Right ventricle myocardium inferior (tissue), 1 donor: ENCODE data around the gene PPAT. TPM values are rescaled to one million over a fixed set of nuclear protein-coding genes. Genes with fewer than 3 reads are reported as not detected.

ENCODE experiments used
- total RNA-seq: library from RNA; stranded (reverse); fragmentation: NEBNext Ultra II Directional; extraction: Animal tissue kit (Norgen Biotek cat#: 25700); gene quantifications from one replicate; pipeline ENCODE4 v1.2.1, GENCODE V29; 2021
- donor health status: DM: no; HTN: yes; CAD: no; lungs with severe emphysema.

The PPAT gene
- total RNA-seq, 1 donor from 2014 or later = 3.1 TPM

Other genes starting within 250 kb of the PPAT start
- 6.5 TPM for gene AASDH, start 48.1 kb downstream of the PPAT start, total RNA-seq
- gene PAICS, start 645 bp upstream of the PPAT start, total RNA-seq = 21.3 TPM
- 32.4 TPM for gene SRP72, start 32.0 kb upstream of the PPAT start, total RNA-seq
- gene ARL9, start 70.2 kb upstream of the PPAT start, total RNA-seq = not detected
- 59.3 TPM for gene HOPX, start 245.7 kb upstream of the PPAT start, total RNA-seq